Psoas muscle (tissue), 8 donors: ENCODE data around the gene CACNB4. TPM values are rescaled to one million over a fixed set of nuclear protein-coding genes. Genes with fewer than 3 reads are reported as not detected.
"Not testable (repeated sequence)": the region's sequence is repeated elsewhere in the genome, so short reads cannot be mapped to it uniquely, and the experiment has no call there.

ENCODE experiments used
- ATAC-seq, 4 donors: fragments of 200-7000 bp; cut with Tn5 transposase; one replicate each; pipeline ENCODE4 v1.9.1; 2020; ENCODE audit warnings: moderate library complexity in 3 of 4, mild to moderate bottlenecking in 2 of 4
- DNase-seq, 2 donors: peaks; one replicate each; pipeline ENCODE4 v3.0.0-alpha.2; 2020
- H3K27ac ChIP-seq: fragments of 200-600 bp; one replicate; pipeline ENCODE4 v1.8.0; 2022
- H3K27me3 ChIP-seq, 3 donors: fragments of 200-600 bp in 1 of 3; one replicate each; pipeline versions ENCODE4 v1.6.1 to v1.8.0; 2013 to 2022; ENCODE audit warnings: low read length in 2 of 3, mild to moderate bottlenecking in 2 of 3, moderate library complexity in 1 of 3; ENCODE audit not compliant: insufficient read depth in 3 of 3
- H3K36me3 ChIP-seq, 2 donors: fragments of 200-600 bp in 1 of 2; one replicate each; pipeline versions ENCODE4 v1.6.1 to v1.8.0; 2013 to 2022; ENCODE audit warnings: low read depth in 1 of 2, mild to moderate bottlenecking in 1 of 2, moderate library complexity in 1 of 2; ENCODE audit not compliant: insufficient read depth in 1 of 2
- H3K4me1 ChIP-seq: fragments of 200-600 bp; one replicate; pipeline ENCODE4 v1.8.0; 2022
- H3K4me3 ChIP-seq: fragments of 200-600 bp; one replicate; pipeline ENCODE4 v1.8.0; 2022; ENCODE audit warnings: mild to moderate bottlenecking
- H3K9me3 ChIP-seq: fragments of 200-600 bp; one replicate; pipeline ENCODE4 v1.8.0; 2022
- CTCF ChIP-seq: fragments of 200-600 bp; IDR thresholded peaks from one replicate; pipeline ENCODE4 v1.8.0; 2022; ENCODE audit warnings: antibody characterized with exemption
- WGBS, 3 donors: extraction: QIAGEN DNeasy Blood & Tissue Kit; methylation state at CpG; one replicate each; pipeline versions ENCODE4 v1.1.6 to v1.1.7; 2013; 5-methylcytosine and 5-hydroxymethylcytosine counted together
- intact Hi-C, 2 donors: fragments of 100-400 bp; cut with DNase I; formaldehyde crosslinking; loops; one replicate each; pipeline versions ENCODE4 v1.11.0 to v1.14.2; 2022
- polyA plus RNA-seq, 3 donors: library from polyadenylated mRNA; stranded (reverse); fragments of 200-250 nt; gene quantifications; one replicate each; pipeline ENCODE4 v1.2.3, GENCODE V29; 2013
- total RNA-seq, 4 donors: library from RNA; stranded (reverse); fragmentation: NEBNext Ultra II Directional in 2 of 4; extraction: Animal tissue kit (Norgen Biotek cat#: 25700) in 2 of 4; gene quantifications; one replicate each; pipeline versions ENCODE4 v1.2.1 to v1.2.4, GENCODE V29; 2021 to 2023
- donor health status: healthy with polysubstance abuse.
- donor health status: DM: no; HTN: no; CAD: no; lungs with moderate emphysema.
- donor health status: Bipolar disorder and iron deficiency.
- donor health status: healthy.
- donor health status: DM: yes; HTN: yes; CAD: no.
- donor health status: DM: no; HTN: no; CAD: no.
- donor health status: DM: no; HTN: no; CAD: no.
- donor health status: DM: yes; HTN: yes; CAD: no.

The CACNB4 gene
- total and polyA plus RNA-seq, 7 donors, result 0.10 to 1.1 (median 0.21) TPM

DNA sequence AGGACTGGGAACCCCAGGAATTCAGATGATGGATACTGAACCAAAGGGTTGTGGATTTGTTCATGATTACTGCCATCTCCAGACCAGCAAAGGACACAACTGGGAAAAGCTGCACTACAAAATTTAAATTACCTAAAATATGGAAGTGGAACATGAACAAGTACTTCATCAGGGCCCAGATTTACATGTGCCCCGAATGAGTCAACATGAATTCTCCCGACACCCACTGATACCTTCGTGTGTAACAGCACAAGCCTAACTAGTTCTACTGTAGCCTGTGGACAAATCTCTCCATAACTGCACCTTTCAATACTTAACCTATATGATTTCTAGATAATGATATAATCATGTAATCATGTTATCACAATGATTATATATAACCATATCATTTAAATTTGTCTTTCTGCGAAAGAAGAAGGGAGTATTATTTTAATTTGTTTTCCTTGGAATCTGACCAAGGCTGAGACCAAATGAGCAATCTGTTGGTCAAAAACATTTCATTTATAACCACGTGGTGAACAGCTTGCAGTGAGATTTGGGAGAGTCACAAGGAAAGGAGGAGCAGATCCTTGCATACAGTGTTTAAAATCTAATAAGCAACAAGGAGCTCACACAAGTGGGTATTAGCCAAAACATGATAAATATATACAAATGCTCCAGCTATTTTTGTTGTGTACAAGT is 70.5 kb downstream of the CACNB4 start:
- Histone ChIP-seq H3K36me3 (no peaks in the 10 kb centered on the region), H3K27ac (no peak overlapping the region), H3K9me3 (no peaks in the 10 kb centered on the region), H3K27me3 (no peaks in the 10 kb centered on the region), H3K4me3 (no peak overlapping the region), H3K4me1 (no peaks in the 10 kb centered on the region)
- ATAC-seq (no peak), DNase-seq (no peak)
- no peak for TF ChIP-seq CTCF
- 68 to 74% (median 68%) methylated on average over 5 of the region's 5 CpGs for WGBS, 3 donors
- intact Hi-C loops, result no loop called here

GRCh38 chr2:152025678-152026287 is 73.1 kb downstream of the CACNB4 start:
- no peak overlapping the region for H3K27ac ChIP-seq
- H3K9me3 ChIP-seq, result no peaks in the 10 kb centered on the region
- intact Hi-C loops, result no loop called here
- peak overlapping the region; percentile 56 for H3K4me3 ChIP-seq
- no peaks in the 10 kb centered on the region for H3K4me1 ChIP-seq
- WGBS, 3 donors, result 14 to 18% (median 17%) methylated on average over 15 of the region's 15 CpGs
- peak; percentile 86 to 91 for DNase-seq
- no peaks in the 10 kb centered on the region for H3K36me3 ChIP-seq
- H3K27me3 ChIP-seq, result no peaks in the 10 kb centered on the region
- peak; percentile 92 for TF ChIP-seq CTCF
- peak; percentile 92 to 99 (median 96) for ATAC-seq

DNA sequence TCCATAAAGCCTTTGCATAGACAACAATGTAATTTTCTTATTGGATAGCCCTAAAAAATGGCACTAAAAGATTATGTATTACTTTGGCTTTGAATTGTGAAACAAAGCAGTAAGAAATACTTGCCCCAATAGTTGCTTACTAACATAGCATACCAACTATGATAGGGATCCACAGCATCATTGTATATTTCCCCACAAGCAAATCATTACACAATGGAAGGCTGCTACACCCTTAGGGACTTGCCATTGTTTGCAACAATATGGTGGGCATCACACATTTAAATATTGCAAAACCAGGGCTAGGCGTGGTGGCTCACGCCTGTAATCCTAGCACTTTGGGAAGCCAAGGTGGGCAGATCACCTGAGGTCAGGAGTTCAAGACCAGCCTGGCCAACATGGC is 74.4 kb downstream of the CACNB4 start:
- intact Hi-C loops, result no loop called here
- no peak for TF ChIP-seq CTCF
- no peaks in the 10 kb centered on the region for H3K27me3 ChIP-seq
- no peaks in the 10 kb centered on the region for H3K4me1 ChIP-seq
- DNase-seq, result no peak
- H3K9me3 ChIP-seq, result no peaks in the 10 kb centered on the region
- WGBS, 3 donors, result 92 to 93% (median 93%) methylated on average over 2 of the region's 2 CpGs
- no peak for ATAC-seq
- H3K36me3 ChIP-seq, result no peaks in the 10 kb centered on the region
- no peak overlapping the region for H3K27ac ChIP-seq
- H3K4me3 ChIP-seq, result no peak overlapping the region

GRCh38 chr2:152022090-152022489 is 76.8 kb downstream of the CACNB4 start:
- Histone ChIP-seq H3K4me1 (no peaks in the 10 kb centered on the region), H3K4me3 (no peak overlapping the region), H3K36me3 (no peaks in the 10 kb centered on the region), H3K27me3 (no peaks in the 10 kb centered on the region), H3K9me3 (no peaks in the 10 kb centered on the region), H3K27ac (no peak overlapping the region)
- ATAC-seq (no peak), DNase-seq (no peak)
- no peak for TF ChIP-seq CTCF
- WGBS, 3 donors, result 70 to 82% (median 71%) methylated on average over 3 of the region's 3 CpGs
- intact Hi-C loops, result no loop called here

DNA sequence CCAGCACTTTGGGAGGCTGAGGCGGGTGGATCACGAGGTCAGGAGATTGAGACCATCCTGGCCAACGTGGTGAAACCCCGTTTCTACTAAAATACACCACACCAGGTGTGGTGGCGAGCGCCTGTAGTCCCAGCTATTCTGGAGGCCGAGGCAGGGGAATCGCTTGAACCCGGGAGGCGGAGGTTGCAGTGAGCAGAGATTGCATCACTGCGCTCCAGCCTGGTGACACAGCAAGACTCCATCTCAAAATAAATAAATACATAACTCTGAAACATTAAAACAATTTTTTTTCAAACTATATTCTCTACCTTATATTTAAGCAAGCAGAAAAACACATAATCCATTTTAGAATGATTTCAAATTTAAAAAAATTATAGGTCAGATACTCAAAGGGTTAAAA is 77.8 kb downstream of the CACNB4 start:
- WGBS, 3 donors, result 90 to 91% (median 91%) methylated on average over 11 of the region's 11 CpGs
- not testable (repeated sequence) for ATAC-seq

More for the DNA sequence above, 77.8 kb downstream of the CACNB4 start:
- H3K4me3 ChIP-seq, DNase-seq, intact Hi-C loops, H3K27me3 ChIP-seq, H3K36me3 ChIP-seq, H3K9me3 ChIP-seq, H3K4me1 ChIP-seq, H3K27ac ChIP-seq: not testable (repeated sequence)
